ENCODE results near the gene PTPRJ.
A peak's percentile ranks its signal among the peaks of the same experiment; 100 is the strongest.

The PTPRJ gene

GRCh38 chr11:47969401-47969800, 11.0 kb upstream of the PTPRJ start:
- DNase-seq (ENCODE audit: low spot score) = no peak

GRCh38 chr11:47971501-47971900, 8.9 kb upstream of the PTPRJ start:
- DNase-seq (ENCODE audit: low spot score) = peak; percentile 34

- no peak for DNase-seq (ENCODE audit: low spot score)
Observed at GRCh38 chr11:47973173-47973572, 7.2 kb upstream of the PTPRJ start.

- no peak for DNase-seq (ENCODE audit: low spot score)
Observed at GRCh38 chr11:47976931-47977330, 3.4 kb upstream of the PTPRJ start.

GRCh38 chr11:47977623-47978022, 2.7 kb upstream of the PTPRJ start:
- DNase-seq (ENCODE audit: low spot score) = no peak

GRCh38 chr11:47979378-47980087, 826 bp upstream of the PTPRJ start:
- DNase-seq (ENCODE audit: low spot score) = peak; percentile 57

GRCh38 chr11:47980907-47981621, 705 bp downstream of the PTPRJ start:
- peak; percentile 80 for DNase-seq (ENCODE audit: low spot score)

- no peak for DNase-seq (ENCODE audit: low spot score)
Observed at GRCh38 chr11:47981667-47982404, 1.5 kb downstream of the PTPRJ start.

GRCh38 chr11:47982616-47983015, 2.3 kb downstream of the PTPRJ start:
- DNase-seq (ENCODE audit: low spot score) = no peak

- no peak for DNase-seq (ENCODE audit: low spot score)
Observed at GRCh38 chr11:47983464-47984397, 3.4 kb downstream of the PTPRJ start.

- no peak for DNase-seq (ENCODE audit: low spot score)
Observed at GRCh38 chr11:47986219-47986618, 5.9 kb downstream of the PTPRJ start.

- no peak for DNase-seq (ENCODE audit: low spot score)
Observed at GRCh38 chr11:47986742-47987141, 6.4 kb downstream of the PTPRJ start.

GRCh38 chr11:47987310-47987709, 7.0 kb downstream of the PTPRJ start:
- no peak for DNase-seq (ENCODE audit: low spot score)

GRCh38 chr11:47987781-47988180, 7.4 kb downstream of the PTPRJ start:
- no peak for DNase-seq (ENCODE audit: low spot score)

GRCh38 chr11:47989779-47990178, 9.4 kb downstream of the PTPRJ start:
- no peak for DNase-seq (ENCODE audit: low spot score)

GRCh38 chr11:47991266-47991830, 11.0 kb downstream of the PTPRJ start:
- peak; percentile 31 for DNase-seq (ENCODE audit: low spot score)

GRCh38 chr11:47991894-47992293, 11.5 kb downstream of the PTPRJ start:
- DNase-seq (ENCODE audit: low spot score) = no peak

- no peak for DNase-seq (ENCODE audit: low spot score)
Observed at GRCh38 chr11:47992959-47993820, 12.8 kb downstream of the PTPRJ start.

- DNase-seq (ENCODE audit: low spot score) = no peak
Observed at GRCh38 chr11:47994417-47994816, 14.1 kb downstream of the PTPRJ start.

GRCh38 chr11:47995360-47995769, 15.0 kb downstream of the PTPRJ start:
- DNase-seq (ENCODE audit: low spot score) = no peak

Data from iPS-NIHi11 (cell line).